Activated CD8-positive, alpha-beta T cell treated with anti-CD3 and anti-CD28 coated beads for 36 hours (primary cell): Measurements from ENCODE around the gene CCDC6. TPM values are rescaled to one million over a fixed set of nuclear protein-coding genes. Genes with fewer than 3 reads are reported as not detected.

ENCODE experiments used
- ATAC-seq: fragments of 200-7000 bp; cut with Tn5 transposase; one replicate; pipeline ENCODE4 v1.10.0; 2021; ENCODE audit warnings: mild to moderate bottlenecking, moderate library complexity
- CTCF ChIA-PET: fragments of 350-600 bp; sonication (Branson Sonifier 250); formaldehyde crosslinking; loops from one replicate; lab custom pipeline; 2021; ENCODE audit warnings: antibody characterized with exemption; lab: Charles Lee
- POLR2A ChIA-PET: fragments of 350-600 bp; sonication (Branson Sonifier 250); formaldehyde crosslinking; loops from one replicate; lab custom pipeline; 2021; ENCODE audit warnings: antibody characterized with exemption; lab: Charles Lee
- DNase-seq: peaks from one replicate; pipeline ENCODE4 v3.0.0-alpha.2; 2020
- H3K27ac Mint-ChIP-seq: one replicate; pipeline ENCODE4 v1.8.0; 2021; ENCODE audit warnings: mild to moderate bottlenecking, mixed read lengths
- H3K27me3 Mint-ChIP-seq: one replicate; pipeline ENCODE4 v1.8.0; 2021; ENCODE audit warnings: mixed read lengths
- H3K36me3 Mint-ChIP-seq: one replicate; pipeline ENCODE4 v1.8.0; 2021; ENCODE audit warnings: low read depth, mixed read lengths
- H3K4me1 Mint-ChIP-seq: one replicate; pipeline ENCODE4 v1.8.0; 2021; ENCODE audit warnings: low read depth, mixed read lengths
- H3K4me3 Mint-ChIP-seq: one replicate; pipeline ENCODE4 v1.8.0; 2021; ENCODE audit warnings: mild to moderate bottlenecking, moderate library complexity, mixed read lengths
- H3K9me3 Mint-ChIP-seq: one replicate; pipeline ENCODE4 v1.8.0; 2021; ENCODE audit warnings: mixed read lengths
- CTCF ChIP-seq: fragments of 200-600 bp; IDR thresholded peaks from one replicate; pipeline ENCODE4 v1.8.0; 2022; ENCODE audit warnings: antibody characterized with exemption, mild to moderate bottlenecking
- intact Hi-C: fragments of 100-400 bp; cut with micrococcal nuclease; formaldehyde crosslinking; loops from one replicate; pipeline ENCODE4 v1.10.0; 2022
- total RNA-seq, 2 experiments: library from RNA; stranded (reverse); gene quantifications; one replicate each; pipeline ENCODE4 v1.2.3, GENCODE V29; 2021

CCDC6 gene
- total RNA-seq, 2 experiments from 2014 or later, result 34.8 to 35.8 TPM

GRCh38 chr10:59803714-59804113, 102.6 kb downstream of the CCDC6 start:
- H3K4me1 Mint-ChIP-seq, result peaks cover 2% of the 10 kb centered on the region
- intact Hi-C loops, result no loop called here
- ATAC-seq, result no peak
- no peak for TF ChIP-seq CTCF
- H3K27ac Mint-ChIP-seq, result no peak overlapping the region
- H3K36me3 Mint-ChIP-seq, result peaks cover 56% of the 10 kb centered on the region
- ChIA-PET POLR2A (no interaction called here), CTCF (interaction anchor here (1.2 kb wide), 1 partner anchor 9 kb away, joined by 4 read pairs; no protein-coding TSS in a partner anchor)
- no peaks in the 10 kb centered on the region for H3K9me3 Mint-ChIP-seq
- DNase-seq, result no peak
- no peak overlapping the region for H3K4me3 Mint-ChIP-seq
- H3K27me3 Mint-ChIP-seq, result no peaks in the 10 kb centered on the region

- no peak for ATAC-seq
- no peak for DNase-seq
- Mint-ChIP-seq H3K27ac (no peak overlapping the region), H3K4me3 (no peak overlapping the region), H3K9me3 (no peaks in the 10 kb centered on the region), H3K36me3 (peaks cover 66% of the 10 kb centered on the region), H3K4me1 (peaks cover 2% of the 10 kb centered on the region), H3K27me3 (no peaks in the 10 kb centered on the region)
- intact Hi-C loops, result no loop called here
- ChIA-PET POLR2A (no interaction called here), CTCF (no interaction called here)
- no peak for TF ChIP-seq CTCF
Observed at GRCh38 chr10:59801171-59801570, 105.2 kb downstream of the CCDC6 start.

- TF ChIP-seq CTCF, result no peak
- Mint-ChIP-seq H3K4me3 (no peak overlapping the region), H3K36me3 (peaks cover 68% of the 10 kb centered on the region), H3K9me3 (no peaks in the 10 kb centered on the region), H3K27ac (no peak overlapping the region), H3K27me3 (no peaks in the 10 kb centered on the region), H3K4me1 (peaks cover 2% of the 10 kb centered on the region)
- no peak for DNase-seq
- intact Hi-C loops, result no loop called here
- ChIA-PET CTCF (interaction anchor here (1.8 kb wide), 1 partner anchor 173 kb away, joined by 10 read pairs; no protein-coding TSS in a partner anchor), POLR2A (interaction anchor here (0.6 kb wide), 1 partner anchor 13 kb away, joined by 4 read pairs; no protein-coding TSS in a partner anchor)
- no peak for ATAC-seq
Observed at GRCh38 chr10:59799421-59799820, 106.9 kb downstream of the CCDC6 start.

- intact Hi-C loops, result no loop called here
- H3K4me1 Mint-ChIP-seq, result peaks cover 7% of the 10 kb centered on the region
- peaks cover 66% of the 10 kb centered on the region for H3K36me3 Mint-ChIP-seq
- H3K4me3 Mint-ChIP-seq, result no peak overlapping the region
- no peaks in the 10 kb centered on the region for H3K9me3 Mint-ChIP-seq
- TF ChIP-seq CTCF, result no peak
- no peak overlapping the region for H3K27ac Mint-ChIP-seq
- CTCF ChIA-PET, result interaction anchor here (1.0 to 1.2 kb wide), 2 partner anchors 23 to 50 kb away, joined by 3 read pairs; no protein-coding TSS in a partner anchor
- POLR2A ChIA-PET, result no interaction called here
- H3K27me3 Mint-ChIP-seq, result no peaks in the 10 kb centered on the region
- DNase-seq (no peak), ATAC-seq (no peak)
Observed at GRCh38 chr10:59793919-59794318, 112.4 kb downstream of the CCDC6 start.

GRCh38 chr10:59792812-59793211, 113.5 kb downstream of the CCDC6 start:
- Mint-ChIP-seq H3K27me3 (no peaks in the 10 kb centered on the region), H3K4me1 (peaks cover 7% of the 10 kb centered on the region), H3K9me3 (no peaks in the 10 kb centered on the region), H3K27ac (no peak overlapping the region), H3K4me3 (no peak overlapping the region), H3K36me3 (peaks cover 60% of the 10 kb centered on the region)
- ATAC-seq, result no peak
- no peak for TF ChIP-seq CTCF
- intact Hi-C loops, result no loop called here
- no peak for DNase-seq
- ChIA-PET CTCF (interaction anchor here (0.9 kb wide), 1 partner anchor 38 kb away, joined by 3 read pairs; no protein-coding TSS in a partner anchor), POLR2A (no interaction called here)
